ENCODE measurements around the gene STAG2. TPM values are rescaled to one million over a fixed set of nuclear protein-coding genes. Genes with fewer than 3 reads are reported as not detected.
"Not testable (repeated sequence)": the region's sequence is repeated elsewhere in the genome, so short reads cannot be mapped to it uniquely, and the experiment has no call there.

The STAG2 gene
- total RNA-seq, 1 experiment from 2014 or later = 66.3 TPM

DNA sequence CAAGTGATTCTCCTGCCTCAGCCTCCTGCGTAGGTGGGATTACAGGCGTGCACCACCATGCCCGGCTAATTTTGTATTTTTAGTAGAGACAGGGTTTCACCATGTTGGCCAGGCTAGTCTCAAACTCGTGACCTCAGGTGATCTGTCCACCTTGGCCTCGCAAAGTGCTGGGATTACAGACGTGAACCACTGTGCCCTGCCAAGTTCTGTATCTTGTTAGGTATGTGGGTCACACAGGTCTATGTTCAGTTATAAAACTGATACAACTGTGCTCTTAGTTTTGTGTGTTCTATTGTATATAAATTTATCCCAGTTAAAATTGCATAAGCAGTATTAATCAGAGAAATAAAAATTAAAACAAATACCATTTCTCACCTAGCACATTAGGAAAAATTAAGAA, 122.9 kb downstream of the STAG2 start:
- BruUV-seq (replicated peaks); H3K9ac ChIP-seq (ENCODE audit: low read length); H3K4me3 ChIP-seq (replicated peaks in 1 of 2; ENCODE audit: low read depth in 1 of 2, low read length in 2 of 2); H3K27ac ChIP-seq (ENCODE audit: low read depth, low read length); POLR2A ChIA-PET; H3K9me3 ChIP-seq (ENCODE audit: control insufficient read depth in 1 of 2, insufficient read depth in 1 of 2, low read depth in 1 of 2, low read length in 2 of 2); DNase-seq (ENCODE audit: low read depth, low spot score); H4K20me1 ChIP-seq (ENCODE audit: insufficient read depth); H3K36me3 ChIP-seq (ENCODE audit: control insufficient read depth in 1 of 2, insufficient read depth in 2 of 2, low read length in 2 of 2); ATAC-seq; H3K9me2 ChIP-seq (ENCODE audit: insufficient read depth); H3K4me1 ChIP-seq (ENCODE audit: control insufficient read depth in 1 of 2, insufficient read depth in 2 of 2, low read length in 2 of 2); H3K27me3 ChIP-seq (ENCODE audit: insufficient read depth, low read length); CTCF ChIA-PET; H3K4me2 ChIP-seq (ENCODE audit: low read length); H2AFZ ChIP-seq (ENCODE audit: low read depth, low read length, poor library complexity, severe bottlenecking); intact Hi-C loops (cut with micrococcal nuclease); RAD21 ChIA-PET (ENCODE audit: low non-redundant PET in 1 of 2, low total read pairs in 2 of 2, uncharacterized antibody in 2 of 2, unreplicated experiment in 2 of 2); H3K79me2 ChIP-seq (ENCODE audit: insufficient read depth, low read length): not testable (repeated sequence)

DNA sequence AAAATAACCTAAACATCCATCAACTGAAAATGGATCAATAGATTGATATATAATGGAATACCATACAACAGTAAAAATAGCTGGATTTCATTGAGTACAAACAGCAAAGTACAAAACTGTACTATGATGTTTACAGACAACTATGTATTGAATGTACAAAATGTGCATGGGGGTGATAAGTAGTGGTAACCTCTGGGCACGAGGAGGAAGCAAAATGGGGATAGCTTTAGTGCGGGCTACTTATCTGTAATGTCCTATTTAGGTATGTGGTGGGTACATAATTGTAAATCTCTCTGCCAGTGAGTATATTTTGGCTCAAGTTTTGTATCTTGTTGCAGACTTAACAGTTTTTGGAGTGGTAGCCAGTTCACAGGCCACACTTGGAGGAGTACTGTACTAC, 123.6 kb downstream of the STAG2 start:
- Histone ChIP-seq H3K27me3 (ENCODE audit: insufficient read depth, low read length) (no peaks in the 10 kb centered on the region), H3K79me2 (ENCODE audit: insufficient read depth, low read length) (no peaks in the 10 kb centered on the region), H3K4me3 (replicated peaks in 1 of 2; ENCODE audit: low read depth in 1 of 2, low read length in 2 of 2) (no peak overlapping the region), H2AFZ (ENCODE audit: low read depth, low read length, poor library complexity, severe bottlenecking) (no peak overlapping the region), H3K9me3 (ENCODE audit: control insufficient read depth in 1 of 2, insufficient read depth in 1 of 2, low read depth in 1 of 2, low read length in 2 of 2) (no peaks in the 10 kb centered on the region), H4K20me1 (ENCODE audit: insufficient read depth) (no peaks in the 10 kb centered on the region), H3K4me1 (ENCODE audit: control insufficient read depth in 1 of 2, insufficient read depth in 2 of 2, low read length in 2 of 2) (no peaks in the 10 kb centered on the region), H3K9me2 (ENCODE audit: insufficient read depth) (no peaks in the 10 kb centered on the region), H3K27ac (ENCODE audit: low read depth, low read length) (no peak overlapping the region), H3K36me3 (ENCODE audit: control insufficient read depth in 1 of 2, insufficient read depth in 2 of 2, low read length in 2 of 2) (no peaks in the 10 kb centered on the region; a peak in 2 of 4 replicates), H3K4me2 (ENCODE audit: low read length) (no peak overlapping the region), H3K9ac (ENCODE audit: low read length) (no peak overlapping the region)
- ATAC-seq (no peak), DNase-seq (ENCODE audit: low read depth, low spot score) (no peak)
- no peak for TF ChIP-seq EZH2 (IDR thresholded peaks at IDR 0.05)
- TF ChIP-seq EGR1 (IDR thresholded peaks at IDR 0.05; ENCODE audit: low read depth) = no peak
- no peak for TF ChIP-seq POLR2AphosphoS5 (IDR thresholded peaks at IDR 0.05; ENCODE audit: low read depth, low read length)
- no peak for TF ChIP-seq FOSL1 (IDR thresholded peaks at IDR 0.05; ENCODE audit: low read depth)
- TF ChIP-seq RAD21 (IDR thresholded peaks at IDR 0.05; ENCODE audit: low read depth) = no peak
- no peak for TF ChIP-seq ZFX (IDR thresholded peaks at IDR 0.05)
- no peak for TF ChIP-seq CBX3 (IDR thresholded peaks at IDR 0.05; ENCODE audit: low read depth)
- TF ChIP-seq ZNF274 (IDR thresholded peaks at IDR 0.05; ENCODE audit: low read depth, low read length) = no peak
- TF ChIP-seq CEBPB (IDR thresholded peaks at IDR 0.05; ENCODE audit: low read depth) = no peak
- TF ChIP-seq SIN3A (IDR thresholded peaks at IDR 0.05; ENCODE audit: low read depth) = no peak
- no peak for TF ChIP-seq ATF3 (IDR thresholded peaks at IDR 0.05)
- no peak for TF ChIP-seq TCF7L2 (IDR thresholded peaks at IDR 0.05; ENCODE audit: borderline replicate concordance, extremely low read depth, insufficient read depth, insufficient read length)
- TF ChIP-seq ELF1 (IDR thresholded peaks at IDR 0.05; ENCODE audit: borderline replicate concordance, low read depth) = no peak
- TF ChIP-seq ZBTB33 (IDR thresholded peaks at IDR 0.05; ENCODE audit: extremely low read depth, insufficient replicate concordance, low read length) = no peak
- TF ChIP-seq JUND (IDR thresholded peaks at IDR 0.05) = no peak
- no peak for TF ChIP-seq CTCF (IDR thresholded peaks at IDR 0.05 in 2 of 3, conservative IDR thresholded peaks at IDR 0.05 in 1 of 3; ENCODE audit: borderline replicate concordance in 1 of 3, insufficient read depth in 1 of 3, low read depth in 2 of 3, low read length in 2 of 3)
- TF ChIP-seq SP1 (IDR thresholded peaks at IDR 0.05; ENCODE audit: low read depth) = no peak
- TF ChIP-seq YY1 (IDR thresholded peaks at IDR 0.05; ENCODE audit: extremely low read depth, insufficient replicate concordance, low read depth, low read length) = no peak
- TF ChIP-seq SRF (IDR thresholded peaks at IDR 0.05; ENCODE audit: low read depth) = no peak
- TF ChIP-seq POLR2A (IDR thresholded peaks at IDR 0.05; ENCODE audit: borderline replicate concordance, extremely low read depth, insufficient read depth, insufficient read length) = no peak
- ChIA-PET POLR2A (no interaction called here), RAD21 (ENCODE audit: low non-redundant PET in 1 of 2, low total read pairs in 2 of 2, uncharacterized antibody in 2 of 2, unreplicated experiment in 2 of 2) (no interaction called here), CTCF (no interaction called here)
- BruUV-seq (replicated peaks) = no TSS peak
- intact Hi-C loops (cut with micrococcal nuclease) = no loop called here

Data from HCT116 (cell line).